HG03045 (cell line): ENCODE measurements around the gene RASAL2.
"Not testable (repeated sequence)": the region's sequence is repeated elsewhere in the genome, so short reads cannot be mapped to it uniquely, and the experiment has no call there.

Source experiments
- ATAC-seq: cut with Tn5 transposase; IDR thresholded peaks from one replicate; pipeline ENCODE4 v1.9.1; 2021; ENCODE audit warnings: mild to moderate bottlenecking, moderate library complexity; ENCODE audit not compliant: unreplicated experiment

Gene RASAL2

GRCh38 chr1:178109348-178110143, 15.6 kb downstream of the RASAL2 start:
- ATAC-seq: no peak

DNA sequence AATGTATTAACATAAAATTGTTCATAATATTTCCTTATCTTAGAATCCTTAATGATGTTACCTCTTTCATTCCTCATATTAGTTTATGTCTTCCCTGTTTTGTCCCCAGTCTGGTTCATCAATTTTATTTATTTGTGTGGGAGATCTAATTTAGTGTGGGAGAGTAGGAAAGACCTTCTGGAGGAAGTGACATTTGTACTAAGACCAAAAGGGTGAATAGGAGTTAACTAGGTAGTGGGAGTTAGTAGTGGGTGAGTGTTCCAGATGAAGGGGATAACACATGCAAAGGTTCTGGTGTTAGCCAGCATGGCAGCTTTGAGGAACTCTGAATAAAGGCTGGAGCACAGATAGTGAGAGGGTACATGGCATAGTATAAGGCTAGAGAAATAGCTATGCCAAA, 21.4 kb downstream of the RASAL2 start:
- ATAC-seq: no peak

- no peak for ATAC-seq
Measured at GRCh38 chr1:178118524-178118923, 24.6 kb downstream of the RASAL2 start.

DNA sequence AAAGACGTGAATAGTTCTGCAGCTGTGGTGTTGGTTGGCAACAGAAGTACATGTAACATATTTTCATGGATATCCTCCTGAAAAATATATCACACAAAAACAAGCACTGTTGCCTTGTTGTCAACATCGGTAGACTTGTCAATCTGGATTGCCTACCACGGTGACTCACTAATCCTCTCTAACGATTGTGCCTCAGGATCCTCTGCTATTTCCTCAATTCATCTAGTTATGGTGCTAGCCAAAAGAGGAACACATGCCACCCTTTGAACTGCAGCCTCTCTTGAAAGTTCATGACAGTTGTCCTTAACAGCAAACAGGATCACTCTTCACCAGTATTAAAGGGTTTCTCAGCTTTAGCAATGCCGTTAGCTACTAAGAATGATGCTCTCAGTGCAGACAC, 25.7 kb downstream of the RASAL2 start:
- no peak for ATAC-seq

DNA sequence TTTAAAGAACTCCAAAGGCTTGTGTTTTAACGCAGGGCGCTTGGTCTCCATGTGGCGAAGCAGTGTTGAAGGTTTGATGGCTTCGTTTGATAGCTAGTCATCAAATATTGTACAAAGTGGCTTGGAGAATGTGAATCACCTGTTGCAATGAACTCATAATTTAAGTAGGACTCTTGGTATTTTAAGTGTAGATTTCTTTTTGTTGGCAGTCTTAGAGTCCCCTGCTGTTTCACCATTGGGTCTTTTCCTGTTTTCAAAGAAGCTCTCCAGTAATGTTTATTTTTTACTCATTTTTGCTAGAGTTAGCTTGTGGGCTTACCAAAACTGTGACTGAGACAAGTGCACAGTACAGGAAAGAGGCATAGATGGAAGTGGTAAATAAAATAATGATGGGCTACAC, 26.2 kb downstream of the RASAL2 start:
- no peak for ATAC-seq

DNA sequence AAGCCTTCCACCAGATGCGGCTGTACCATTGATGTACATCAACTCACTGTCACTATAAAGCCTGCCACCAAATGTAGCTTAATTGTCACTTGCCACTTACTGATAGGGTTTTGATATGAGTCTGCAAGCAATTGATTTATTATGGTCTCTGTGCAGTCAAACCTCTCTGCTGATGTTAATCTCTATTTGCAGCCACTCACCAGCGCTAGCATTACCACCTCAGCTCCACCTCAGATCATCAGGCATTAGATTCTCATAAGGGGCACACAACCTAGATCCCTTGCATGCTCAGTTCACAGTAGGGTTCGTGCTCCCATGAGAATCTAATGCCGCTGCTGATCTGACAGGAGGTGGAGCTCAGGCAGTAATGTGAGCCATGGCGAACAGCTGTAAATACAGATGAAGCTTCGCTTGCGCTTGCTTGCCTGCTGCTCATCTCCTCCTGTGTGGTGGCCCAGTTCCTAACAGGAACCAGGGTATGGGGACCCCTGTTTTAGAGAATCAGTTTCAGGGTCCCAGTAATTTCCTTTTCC, 26.7 kb downstream of the RASAL2 start:
- not testable (repeated sequence) for ATAC-seq

GRCh38 chr1:178121883-178122282, 28.0 kb downstream of the RASAL2 start:
- no peak for ATAC-seq

GRCh38 chr1:178122283-178122682, 28.4 kb downstream of the RASAL2 start:
- peak; percentile 67 for ATAC-seq

- no peak for ATAC-seq
Measured at GRCh38 chr1:178124115-178124514, 30.2 kb downstream of the RASAL2 start.

GRCh38 chr1:178126261-178126660, 32.4 kb downstream of the RASAL2 start:
- ATAC-seq: no peak

DNA sequence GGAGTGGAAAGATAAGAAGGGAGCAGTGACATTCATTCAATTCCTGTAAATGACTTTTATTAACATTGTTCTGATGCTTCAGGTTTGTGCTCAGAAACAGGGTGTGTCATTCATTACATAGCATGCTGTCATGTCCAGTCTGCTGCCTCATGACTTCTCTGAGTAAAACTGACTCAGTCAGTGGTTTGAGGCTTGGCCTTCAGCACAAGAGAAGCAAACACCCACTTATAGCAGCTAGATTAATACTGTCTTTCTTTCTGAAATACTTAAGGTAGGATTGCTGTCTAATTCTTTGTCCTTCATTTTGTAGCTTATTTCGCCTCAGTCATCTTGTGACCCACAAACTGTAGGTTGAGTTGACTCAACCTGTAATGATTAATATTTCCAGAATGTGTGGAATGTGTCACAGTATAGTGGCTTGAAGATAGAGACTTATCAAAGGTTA, 32.9 kb downstream of the RASAL2 start:
- peak; percentile 75 for ATAC-seq

DNA sequence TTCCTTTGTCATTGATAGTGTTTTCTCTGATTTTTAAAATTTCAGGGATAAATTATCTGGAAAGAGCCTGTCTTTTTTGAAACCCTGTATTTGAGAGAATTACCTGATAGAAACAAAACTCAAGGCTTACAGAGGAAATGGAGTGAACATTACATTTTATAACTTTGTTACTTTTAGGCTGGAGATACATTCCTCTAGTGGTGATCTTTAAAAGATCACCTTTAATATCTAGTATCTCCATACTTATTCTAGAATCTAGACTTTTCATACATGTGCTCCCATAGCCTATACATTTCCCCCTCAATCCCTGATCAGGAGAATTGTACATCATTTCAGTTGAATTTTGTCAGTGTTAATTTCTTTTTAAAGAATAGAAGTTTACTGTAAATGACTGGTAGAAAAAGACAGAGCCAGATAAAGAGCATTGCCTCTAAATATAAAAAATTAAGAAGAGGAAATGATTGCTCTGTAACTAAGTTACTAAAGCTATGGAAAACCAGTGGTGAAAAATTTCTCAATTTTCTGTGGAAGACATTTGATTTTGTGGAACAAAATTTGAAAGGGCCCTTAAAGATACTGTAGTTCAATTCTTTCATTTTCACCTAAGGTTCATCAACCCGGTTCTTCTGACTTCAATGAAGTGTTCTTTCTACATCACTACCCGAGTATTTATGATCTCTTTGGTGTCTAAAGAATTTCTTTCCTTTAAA, 33.7 kb downstream of the RASAL2 start:
- no peak for ATAC-seq

DNA sequence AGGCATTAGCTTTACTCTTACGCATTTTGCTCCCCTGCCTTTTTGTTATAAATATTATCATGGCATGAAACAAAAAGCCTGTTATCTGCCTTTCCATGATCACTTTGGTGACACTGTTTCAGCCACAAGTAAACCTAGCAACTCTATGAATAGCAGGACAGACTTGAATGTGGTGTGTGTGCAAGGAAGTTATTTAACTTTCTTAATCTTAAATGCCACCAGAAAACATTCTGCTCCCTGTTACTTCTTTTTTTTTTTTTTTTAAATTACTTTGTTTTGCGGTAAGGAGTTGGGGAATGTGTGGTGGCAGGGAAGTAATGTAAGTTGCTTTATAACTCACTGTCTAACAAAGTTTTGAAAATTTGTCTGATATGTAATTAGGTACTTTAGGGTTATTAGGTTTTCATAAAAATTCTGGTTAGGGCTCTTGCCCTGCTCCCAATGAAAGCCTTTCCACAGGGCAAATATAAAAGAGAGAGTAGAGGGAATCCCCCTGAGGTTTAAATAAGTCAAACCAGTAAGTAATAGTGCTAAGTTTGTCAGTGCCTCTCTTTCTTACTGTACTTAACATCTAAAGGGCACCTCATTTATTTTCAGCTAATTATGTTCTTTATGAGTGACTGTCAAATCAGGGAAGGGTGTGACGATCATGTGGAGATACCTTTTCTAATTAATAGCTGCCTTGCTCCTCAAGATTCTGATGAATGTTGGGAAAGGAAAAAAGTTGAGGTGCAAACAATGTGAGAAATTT, 39.5 kb downstream of the RASAL2 start:
- no peak for ATAC-seq

- ATAC-seq: no peak
Measured at GRCh38 chr1:178134061-178134460, 40.2 kb downstream of the RASAL2 start.

DNA sequence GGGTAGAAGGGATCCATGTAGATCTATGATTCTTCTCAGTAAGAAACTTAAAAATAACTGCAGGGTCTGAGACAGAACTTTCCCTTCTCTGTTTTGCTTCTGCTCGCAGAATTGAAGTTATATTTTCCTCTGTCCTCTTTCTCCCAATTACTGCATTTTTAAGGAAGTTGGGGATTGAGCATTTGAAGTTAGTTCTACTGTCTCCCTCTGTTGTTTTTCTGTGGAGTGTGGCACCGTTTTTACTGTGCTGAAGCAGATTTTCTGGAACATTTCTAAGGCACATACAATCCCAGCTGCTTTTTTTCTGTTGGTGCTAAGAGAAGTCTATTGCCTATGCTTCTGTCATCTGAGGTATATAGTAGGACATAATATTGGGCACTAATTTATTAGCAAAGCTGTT, 43.3 kb downstream of the RASAL2 start:
- no peak for ATAC-seq

- ATAC-seq: no peak
Measured at GRCh38 chr1:178142806-178143205, 48.9 kb downstream of the RASAL2 start.

DNA sequence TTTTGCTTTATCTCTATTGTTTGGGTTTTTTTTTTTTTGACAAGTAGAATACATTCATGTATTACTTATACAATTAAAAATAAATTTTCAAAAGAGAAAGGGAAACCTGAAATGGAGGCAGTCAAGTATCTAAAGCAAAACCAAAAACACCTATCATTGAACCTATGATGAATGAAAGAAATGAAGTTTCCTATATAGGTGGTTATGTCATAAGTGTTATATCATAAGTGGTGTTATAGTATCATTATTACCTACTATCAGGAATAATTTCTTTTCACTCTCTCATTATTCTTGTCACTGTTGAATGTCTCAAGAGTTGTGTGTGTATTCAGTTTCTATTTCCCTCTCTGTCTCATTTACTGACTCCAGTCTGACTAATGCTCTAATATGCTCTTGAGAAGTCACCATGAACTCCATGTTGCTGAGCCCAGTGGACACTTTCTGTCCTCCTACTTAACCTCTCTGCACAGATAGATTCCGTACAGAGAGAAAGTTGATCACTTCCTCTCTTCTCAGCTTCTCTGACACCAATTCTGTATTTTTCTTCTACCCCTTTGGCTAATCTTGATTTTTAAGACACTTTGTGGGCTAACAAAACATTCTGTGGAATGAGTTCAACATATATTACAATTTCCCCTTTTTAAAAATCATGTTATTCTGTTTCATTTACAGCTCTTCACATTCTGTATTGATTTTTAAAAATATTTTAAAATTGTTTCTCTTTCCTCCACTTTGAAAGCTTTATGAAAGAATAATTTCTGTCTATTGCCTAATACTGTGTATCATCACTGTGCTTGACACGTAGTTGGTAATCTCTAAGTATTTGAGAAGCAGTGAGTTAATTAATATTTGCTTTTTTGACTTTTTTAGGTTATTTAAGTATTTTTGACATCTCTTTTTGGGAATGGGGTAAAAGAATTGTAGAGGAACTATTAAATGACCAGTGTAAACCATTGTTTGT, 50.1 kb downstream of the RASAL2 start:
- ATAC-seq: no peak

- no peak for ATAC-seq
Measured at GRCh38 chr1:178145605-178146004, 51.7 kb downstream of the RASAL2 start.

- no peak for ATAC-seq
Measured at GRCh38 chr1:178146436-178146835, 52.5 kb downstream of the RASAL2 start.

- ATAC-seq: no peak
Measured at GRCh38 chr1:178150610-178151009, 56.7 kb downstream of the RASAL2 start.
